ENCODE results near the gene PGS1.

PGS1 gene

DNA sequence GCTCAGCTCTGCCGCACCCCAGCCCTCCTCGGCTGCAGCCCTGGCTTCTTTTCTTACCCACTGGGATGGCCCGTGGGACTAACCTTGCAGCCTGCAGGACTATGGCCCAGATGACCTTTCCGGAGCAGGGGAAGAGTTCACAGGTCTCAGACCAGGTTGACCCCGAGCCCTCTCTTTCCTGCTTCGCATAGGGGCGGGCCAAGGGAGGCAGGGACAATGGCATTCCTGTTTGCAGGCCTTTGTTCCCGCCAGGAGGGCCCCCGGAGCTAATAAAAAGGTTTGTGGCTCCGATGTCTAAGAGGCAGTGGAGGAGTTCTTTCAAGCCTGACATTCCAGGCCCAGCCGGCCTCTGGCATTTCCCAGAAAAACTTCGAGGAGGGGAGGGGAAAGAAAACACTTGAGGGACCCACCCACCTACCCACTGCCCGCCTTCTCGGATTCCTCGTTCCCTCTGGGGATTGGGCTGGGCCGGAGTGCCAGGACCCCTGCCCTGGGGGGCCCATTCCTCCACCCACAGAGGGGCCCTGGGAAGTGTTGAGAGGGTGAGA is 12.8 kb upstream of the PGS1 start:
- DNase-seq: no peak

DNA sequence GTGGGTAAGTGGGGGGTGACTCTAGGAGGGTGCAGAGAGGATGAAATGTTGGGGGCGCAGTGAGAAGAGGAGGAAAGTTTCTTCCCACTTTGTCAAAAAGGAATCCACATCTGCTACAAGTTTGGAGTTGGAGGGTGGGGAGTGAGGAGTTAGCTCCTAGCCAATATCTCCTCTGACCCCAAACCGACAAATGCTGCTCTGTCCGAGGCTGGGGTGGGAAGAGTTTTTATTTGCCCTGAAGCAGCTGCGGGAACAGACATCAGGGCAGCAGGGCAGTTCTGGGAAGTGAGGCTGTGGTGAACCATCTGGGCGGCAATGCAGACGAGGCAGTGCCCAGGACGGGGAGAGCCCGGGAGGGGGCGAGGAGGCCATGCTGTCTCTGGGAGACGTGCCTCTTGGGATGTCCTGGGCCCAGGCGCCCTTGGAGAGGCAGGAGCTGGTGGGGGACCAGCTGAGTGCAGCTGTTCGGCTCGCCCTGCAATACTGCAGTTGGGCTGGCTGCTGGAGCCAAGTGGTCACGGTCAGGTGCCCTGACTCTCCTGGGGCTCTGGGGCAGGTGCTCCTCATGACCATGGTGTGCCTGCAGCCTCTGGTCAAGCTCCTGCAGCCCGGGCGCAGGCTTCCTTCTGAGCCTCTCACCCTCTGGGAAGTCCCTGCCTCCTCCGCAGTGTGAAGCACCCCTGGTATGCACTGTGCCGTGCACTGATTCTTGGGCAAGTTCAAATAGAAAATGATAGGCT is 12.2 kb upstream of the PGS1 start:
- DNase-seq: no peak

GRCh38 chr17:78367193-78367592 is 11.3 kb upstream of the PGS1 start:
- DNase-seq: no peak

DNA sequence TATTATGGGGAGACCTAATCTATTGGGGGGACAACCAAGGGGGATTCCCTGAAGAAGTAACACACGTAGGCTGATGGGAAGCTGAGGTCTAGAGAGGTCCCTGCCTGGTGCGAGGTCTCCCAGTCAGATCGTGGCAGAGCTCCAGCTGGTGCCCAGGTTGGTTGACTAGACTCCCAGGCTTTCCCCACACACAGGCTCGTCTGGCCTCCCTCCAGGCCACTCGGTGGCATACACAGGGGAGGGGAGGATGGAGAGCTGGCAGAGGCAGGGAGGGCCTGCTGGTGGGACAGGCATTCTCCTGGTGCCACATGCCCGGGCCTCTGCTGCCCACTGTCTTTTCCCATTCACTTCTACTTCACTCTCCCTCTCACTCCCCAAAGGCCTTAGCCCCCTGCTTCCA is 10.1 kb upstream of the PGS1 start:
- no peak for DNase-seq

- DNase-seq: no peak
Observed at GRCh38 chr17:78368854-78369495, 9.5 kb upstream of the PGS1 start.

- no peak for DNase-seq
Observed at GRCh38 chr17:78369791-78370381, 8.6 kb upstream of the PGS1 start.

DNA sequence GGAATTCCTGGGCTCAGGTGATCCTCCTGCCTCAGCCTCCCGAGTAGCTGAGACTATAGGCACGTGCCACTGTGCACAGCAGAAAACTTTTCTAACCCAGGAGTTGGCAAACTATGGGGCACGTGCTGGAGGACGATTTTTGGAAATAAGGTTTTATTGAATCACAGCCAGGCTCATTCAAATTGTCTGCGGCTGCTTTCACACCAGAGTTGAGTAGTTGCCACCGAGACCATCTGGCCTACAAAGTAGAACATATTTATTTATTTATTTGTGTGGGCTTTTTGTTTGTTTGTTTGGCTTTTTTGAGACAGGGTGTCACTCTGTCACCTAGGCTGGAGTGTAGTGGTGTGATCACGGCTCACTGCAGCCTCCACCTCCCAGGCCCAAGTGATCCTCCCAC is 7.4 kb upstream of the PGS1 start:
- no peak for DNase-seq

DNA sequence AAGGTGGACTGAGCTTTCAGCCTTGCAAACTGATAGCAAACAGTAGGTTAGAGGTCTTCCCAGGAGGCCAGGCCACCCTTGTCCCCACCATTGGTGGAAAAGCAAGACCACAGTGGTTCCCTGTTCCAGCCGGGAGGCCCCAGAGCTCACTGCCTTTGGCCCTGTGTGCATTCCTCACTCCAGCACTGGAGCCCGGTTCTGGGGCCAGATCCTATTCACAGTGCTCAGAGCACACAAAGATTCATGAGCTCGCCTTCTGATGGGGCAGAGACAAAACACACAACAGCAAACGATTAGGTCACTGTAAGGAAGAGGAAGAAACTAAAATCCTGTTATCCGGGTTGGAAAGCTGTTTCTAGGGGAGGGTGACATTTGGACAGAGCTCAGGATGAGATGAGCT is 5.6 kb upstream of the PGS1 start:
- no peak for DNase-seq

GRCh38 chr17:78374189-78374588 is 4.3 kb upstream of the PGS1 start:
- no peak for DNase-seq

GRCh38 chr17:78374631-78375274 is 3.7 kb upstream of the PGS1 start:
- DNase-seq: no peak

DNA sequence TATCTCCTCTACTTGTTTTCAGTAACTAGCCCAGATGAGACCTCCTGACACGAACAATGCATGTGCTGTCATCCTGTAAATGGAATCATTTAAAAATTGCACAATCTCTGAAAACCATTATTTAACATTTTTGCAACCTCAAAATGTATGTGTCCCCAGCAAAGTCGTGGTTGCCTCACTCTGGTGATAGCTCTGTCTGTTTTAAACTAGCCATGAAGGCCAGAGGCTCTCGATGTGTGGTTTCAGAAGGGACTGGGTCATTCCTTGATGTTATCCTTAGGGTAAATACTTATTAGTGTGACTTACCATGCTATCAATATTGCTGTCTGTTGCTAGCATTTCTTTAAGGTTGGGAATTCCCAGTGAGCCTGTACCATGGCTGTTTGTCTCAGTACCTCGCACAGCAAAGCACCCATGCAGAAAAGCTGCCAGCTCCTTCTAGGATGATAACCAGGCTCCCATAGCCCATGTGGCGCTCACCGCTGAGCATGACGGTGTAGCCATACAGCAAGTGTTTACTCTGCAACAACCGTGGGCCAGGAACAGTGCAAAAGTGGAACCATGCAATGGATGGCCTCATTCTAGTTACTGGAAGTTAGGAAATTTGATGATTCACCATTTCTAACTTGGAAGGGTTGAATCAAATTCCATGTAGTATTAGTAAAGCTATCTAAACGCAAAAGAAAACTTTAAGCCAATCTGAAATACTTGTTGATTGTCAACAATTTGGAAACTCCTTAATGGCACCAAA is 2.9 kb upstream of the PGS1 start:
- DNase-seq: no peak

DNA sequence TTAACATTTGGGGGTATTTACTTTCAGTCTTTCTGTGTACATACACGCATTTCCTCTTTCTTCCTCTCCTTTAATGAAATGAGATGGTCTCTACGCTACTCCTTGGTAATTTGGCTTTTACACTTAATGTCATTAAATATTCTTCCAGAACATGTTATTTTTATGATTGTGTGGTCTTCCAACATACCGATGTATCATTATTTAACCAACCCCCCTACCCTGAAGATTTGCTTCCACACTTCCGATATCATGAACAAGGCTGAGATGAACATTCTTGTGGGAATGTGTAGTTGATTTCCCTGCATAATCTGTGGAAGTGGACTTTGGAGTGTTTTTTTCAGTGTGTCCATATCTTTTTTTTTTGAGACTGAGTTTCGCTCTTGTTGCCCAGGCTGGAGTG is 2.3 kb upstream of the PGS1 start:
- no peak for DNase-seq

DNA sequence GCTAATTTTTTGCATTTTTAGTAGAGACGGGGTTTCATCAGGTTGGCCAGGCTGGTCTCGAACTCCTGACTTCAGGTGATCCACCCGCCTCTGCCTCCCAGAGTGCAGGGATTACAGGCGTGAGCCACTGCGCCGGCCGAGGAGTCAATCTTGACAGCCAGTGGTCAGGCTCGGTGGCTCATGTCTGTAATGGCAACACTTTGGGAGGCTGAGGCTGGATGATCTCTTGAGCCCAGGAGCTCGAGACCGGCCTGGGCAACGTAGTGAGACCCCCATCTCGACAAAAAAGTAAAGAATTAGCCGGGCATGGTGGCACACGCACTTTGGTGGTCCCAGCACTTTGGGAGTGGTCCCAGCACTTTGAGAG is 608 bp upstream of the PGS1 start:
- DNase-seq: no peak

DNA sequence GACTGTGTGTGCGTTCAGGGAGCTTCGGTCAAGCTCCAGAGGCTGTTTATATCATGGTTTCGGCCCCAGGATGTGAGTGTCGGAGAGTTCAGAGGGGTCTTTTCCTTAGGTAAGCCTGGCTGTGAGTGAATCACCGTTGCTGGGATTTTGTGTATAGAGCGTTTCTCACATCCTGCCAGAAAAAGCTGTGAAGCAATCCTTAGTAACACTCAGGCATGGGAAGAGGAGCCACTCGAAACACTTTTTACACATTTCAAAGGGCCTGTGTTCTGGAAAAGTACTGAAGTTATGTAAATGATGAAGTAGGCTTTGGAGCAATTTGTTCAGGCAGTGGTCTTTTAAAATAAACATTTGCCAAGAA is 662 bp downstream of the PGS1 start:
- DNase-seq: no peak

- no peak for DNase-seq
Observed at GRCh38 chr17:78380370-78380769, 1.9 kb downstream of the PGS1 start.

- no peak for DNase-seq
Observed at GRCh38 chr17:78381601-78382232, 3.3 kb downstream of the PGS1 start.

- DNase-seq: peak; percentile 78
Observed at GRCh38 chr17:78383725-78384471, 5.4 kb downstream of the PGS1 start.

GRCh38 chr17:78384479-78385175 is 6.2 kb downstream of the PGS1 start:
- DNase-seq: no peak

DNA sequence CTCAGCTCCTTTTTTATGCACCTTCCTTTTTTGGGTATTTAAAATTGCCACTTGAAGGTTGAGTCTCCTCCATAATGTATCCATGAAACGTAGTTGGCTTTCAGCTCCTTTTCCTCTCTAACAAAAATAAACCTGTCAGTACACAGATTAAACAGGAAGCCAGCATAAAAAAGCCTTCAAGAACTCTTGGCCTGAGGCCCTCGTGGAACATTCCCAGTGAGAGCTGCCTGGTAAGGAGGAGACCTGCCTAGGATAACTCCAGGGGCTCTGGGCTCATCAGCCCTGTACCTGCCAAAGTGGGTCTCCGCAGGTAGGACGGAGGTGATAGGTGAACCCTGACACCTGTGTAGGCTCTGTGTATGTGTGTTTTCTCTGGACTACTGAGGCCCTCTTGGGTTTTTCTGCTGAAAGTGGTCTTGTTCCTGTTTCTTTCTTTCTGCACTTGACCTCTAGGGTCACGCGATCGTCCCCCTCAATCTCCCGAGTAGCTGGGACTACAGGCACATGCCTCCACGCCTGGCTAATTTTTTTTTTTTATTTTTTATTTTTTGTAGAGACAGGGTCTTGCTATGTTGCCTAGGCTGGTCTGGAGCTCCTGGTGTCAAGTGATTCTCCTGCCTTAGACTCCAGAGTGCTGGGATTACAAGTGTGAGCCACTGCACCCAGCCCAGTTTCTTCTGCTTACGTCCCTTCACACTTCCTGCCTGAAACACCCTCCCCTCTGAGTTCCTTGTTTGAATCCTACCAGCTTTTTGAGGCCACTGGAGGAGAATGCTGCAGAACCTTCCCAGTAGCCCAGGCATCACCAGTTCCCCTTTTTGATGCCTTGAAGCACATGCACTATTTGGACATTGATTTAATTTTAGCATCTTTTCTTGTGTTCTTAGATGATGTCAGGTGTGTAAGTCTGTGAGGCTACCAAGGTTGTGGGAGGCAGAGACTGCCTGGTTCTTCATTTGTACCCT is 9.8 kb downstream of the PGS1 start:
- DNase-seq: no peak
